NCI-H2081 (cell line): ENCODE data around the gene DEFB108B.
A peak's percentile ranks its signal among the peaks of the same experiment; 100 is the strongest.
"Not testable (repeated sequence)": the region's sequence is repeated elsewhere in the genome, so short reads cannot be mapped to it uniquely, and the experiment has no call there.

Experiments used
- DNase-seq, 2 experiments: peaks; one replicate each; lab custom pipeline; 2025; lab: John Stamatoyannopoulos, UW

The DEFB108B gene

DNA sequence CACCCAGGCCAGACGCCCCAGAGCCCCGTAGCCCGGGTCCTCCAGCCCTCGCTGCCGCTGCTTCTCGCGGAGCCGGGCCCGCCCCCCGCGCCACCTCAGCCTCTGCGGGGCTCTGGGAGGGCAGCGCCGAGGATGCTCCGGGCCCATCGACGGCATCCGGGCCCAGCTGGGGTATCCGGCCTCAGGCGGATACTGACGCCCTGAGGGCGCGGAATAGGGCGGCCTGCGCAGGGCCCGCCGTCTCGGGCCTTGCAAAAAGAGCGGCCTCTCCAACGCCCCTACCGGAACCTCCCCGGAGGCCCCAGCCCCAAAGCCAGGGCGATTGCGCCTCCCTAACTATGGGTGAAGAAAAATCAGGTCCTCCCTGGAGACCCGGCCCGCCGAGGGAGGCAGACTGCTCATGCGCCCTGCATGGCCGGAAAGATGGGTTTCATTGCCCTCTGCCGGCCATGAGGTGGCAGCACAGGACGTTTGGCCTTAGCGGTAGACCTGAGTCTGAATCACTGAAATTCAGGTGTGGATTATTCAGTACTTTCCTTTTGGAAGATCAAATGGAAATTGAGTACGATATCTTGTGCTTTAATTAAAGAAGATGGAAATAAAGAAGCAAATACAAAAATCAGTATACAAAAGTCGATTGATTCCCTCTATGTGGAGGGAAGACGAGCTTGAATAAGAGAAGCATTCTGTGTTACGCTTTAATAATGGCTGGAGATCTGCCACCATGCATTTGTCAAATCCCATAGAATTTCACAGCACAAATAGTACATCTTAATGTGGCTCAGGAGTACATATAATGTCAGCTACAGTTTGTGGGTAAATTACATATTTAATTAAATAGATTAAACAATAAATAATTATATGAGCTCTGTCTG lies 19.3 kb upstream of the DEFB108B start:
- peak; percentile 74 to 79 for DNase-seq

GRCh38 chr11:71821539-71821938 lies 11.5 kb upstream of the DEFB108B start:
- DNase-seq, result not testable (repeated sequence)

DNA sequence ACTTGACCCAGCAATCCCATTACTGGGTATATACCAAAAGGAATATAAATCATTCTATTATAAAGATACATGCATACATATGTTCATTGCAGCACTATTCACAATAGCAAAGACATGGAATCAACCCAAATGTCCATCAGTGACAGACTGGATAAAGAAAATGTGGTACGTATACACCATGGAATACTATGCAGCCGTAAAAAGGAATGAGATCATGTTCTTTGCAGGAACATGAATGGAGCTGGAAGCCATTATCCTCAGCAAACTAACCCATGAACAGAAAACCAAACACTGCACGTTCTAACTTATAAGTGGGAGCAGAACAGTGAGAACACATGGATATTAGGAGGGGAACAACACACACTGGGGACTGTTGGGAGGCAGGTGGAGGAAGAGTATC lies 3.8 kb upstream of the DEFB108B start:
- DNase-seq, result not testable (repeated sequence)

GRCh38 chr11:71829686-71830085 lies 3.3 kb upstream of the DEFB108B start:
- DNase-seq, result not testable (repeated sequence)

DNA sequence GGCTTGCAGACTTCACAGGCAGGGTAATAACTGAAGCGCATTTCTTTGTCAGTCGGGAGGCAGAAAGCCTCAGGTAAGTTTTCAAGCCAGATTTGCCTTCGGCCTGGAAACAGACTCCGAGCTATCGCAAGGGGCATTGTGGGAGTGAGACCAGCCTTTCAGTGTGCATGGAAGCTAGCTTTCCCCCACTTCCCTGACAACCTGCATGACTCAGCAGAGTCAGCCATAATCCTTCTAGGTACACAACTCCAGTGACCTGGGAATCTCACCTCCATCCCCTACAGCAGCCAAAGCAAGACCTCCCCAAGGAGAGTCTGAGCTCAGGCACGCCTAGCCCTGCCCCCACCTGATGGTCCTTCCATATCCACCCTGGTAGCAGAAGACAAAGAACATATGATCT lies 9.7 kb downstream of the DEFB108B start:
- DNase-seq, result not testable (repeated sequence)

DNA sequence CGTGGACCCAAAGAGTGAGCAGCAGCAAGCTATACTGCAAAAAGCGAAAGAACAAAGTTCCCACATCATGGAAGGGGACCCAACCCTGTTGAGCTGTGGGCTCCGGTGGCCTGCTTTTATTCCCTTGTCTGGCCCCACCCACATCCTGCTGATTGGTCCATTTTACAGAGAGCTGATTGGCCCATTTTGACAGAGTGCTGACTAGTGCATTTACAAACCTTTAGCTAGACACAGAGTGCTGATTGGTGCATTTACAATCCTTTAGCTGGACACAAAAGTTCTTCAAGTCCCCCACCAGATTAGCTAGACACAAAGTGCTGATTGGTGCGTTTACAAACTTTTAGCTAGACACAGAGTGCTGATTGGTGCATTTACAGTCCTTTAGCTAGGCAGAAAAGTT lies 10.4 kb downstream of the DEFB108B start:
- DNase-seq, result not testable (repeated sequence)

DNA sequence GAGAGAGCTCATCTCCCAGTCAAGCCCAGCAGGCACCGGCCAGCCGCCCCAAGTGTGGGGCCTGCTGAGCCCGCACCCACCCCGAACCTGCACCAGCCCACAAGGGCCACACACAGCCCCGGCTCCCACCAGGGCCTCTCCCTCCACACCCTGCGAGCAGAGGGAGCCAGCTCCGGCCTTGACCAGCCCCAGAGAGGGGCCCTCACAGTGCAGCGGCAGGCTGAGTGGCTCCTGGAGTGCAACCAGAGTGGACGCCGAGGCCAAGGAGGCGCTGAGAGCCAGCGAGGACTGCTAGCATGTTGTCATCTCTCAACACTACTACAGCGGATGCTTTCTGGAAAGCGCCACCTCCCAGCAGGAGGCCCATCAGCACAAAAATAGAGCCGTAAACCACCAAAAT lies 10.9 kb downstream of the DEFB108B start:
- no peak for DNase-seq

DNA sequence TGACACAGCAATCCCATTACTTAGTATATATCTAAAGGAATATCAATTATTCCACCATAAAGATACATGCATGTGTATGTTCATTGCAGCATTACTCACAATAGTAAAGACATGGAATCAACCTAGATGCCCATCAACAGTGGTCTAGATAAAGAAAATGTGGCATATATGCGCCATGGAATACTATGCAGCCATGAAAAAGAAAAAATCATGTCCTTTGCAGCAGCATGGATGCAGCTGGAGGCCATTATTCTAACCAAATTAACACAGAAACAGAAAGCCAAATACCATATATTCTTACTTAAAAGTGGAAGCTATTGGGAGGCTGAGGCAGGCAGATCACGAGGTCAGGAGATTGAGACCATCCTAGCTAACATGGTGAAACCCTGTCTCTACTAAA lies 20.9 kb downstream of the DEFB108B start:
- not testable (repeated sequence) for DNase-seq

DNA sequence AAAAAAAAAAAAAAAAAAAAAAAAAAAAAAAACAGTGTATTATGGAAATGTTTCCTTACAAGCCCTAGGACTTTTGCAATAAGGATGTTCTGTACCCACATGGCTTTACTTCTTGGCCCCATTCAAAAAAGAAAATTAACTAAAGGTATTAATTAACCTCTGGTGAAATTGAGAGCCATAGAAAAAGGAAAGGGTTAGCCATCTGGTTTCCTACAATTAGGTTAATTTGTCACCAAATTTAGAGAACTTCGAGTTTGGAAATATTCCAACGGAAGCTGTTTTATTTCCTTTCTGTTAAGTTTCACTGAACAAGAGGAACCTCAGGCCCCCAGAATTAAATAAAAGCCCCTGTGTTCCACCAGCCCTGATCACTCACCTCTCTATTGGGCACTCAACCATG lies 22.9 kb downstream of the DEFB108B start:
- not testable (repeated sequence) for DNase-seq

GRCh38 chr11:71860835-71861234 lies 27.8 kb downstream of the DEFB108B start:
- DNase-seq, result not testable (repeated sequence)

DNA sequence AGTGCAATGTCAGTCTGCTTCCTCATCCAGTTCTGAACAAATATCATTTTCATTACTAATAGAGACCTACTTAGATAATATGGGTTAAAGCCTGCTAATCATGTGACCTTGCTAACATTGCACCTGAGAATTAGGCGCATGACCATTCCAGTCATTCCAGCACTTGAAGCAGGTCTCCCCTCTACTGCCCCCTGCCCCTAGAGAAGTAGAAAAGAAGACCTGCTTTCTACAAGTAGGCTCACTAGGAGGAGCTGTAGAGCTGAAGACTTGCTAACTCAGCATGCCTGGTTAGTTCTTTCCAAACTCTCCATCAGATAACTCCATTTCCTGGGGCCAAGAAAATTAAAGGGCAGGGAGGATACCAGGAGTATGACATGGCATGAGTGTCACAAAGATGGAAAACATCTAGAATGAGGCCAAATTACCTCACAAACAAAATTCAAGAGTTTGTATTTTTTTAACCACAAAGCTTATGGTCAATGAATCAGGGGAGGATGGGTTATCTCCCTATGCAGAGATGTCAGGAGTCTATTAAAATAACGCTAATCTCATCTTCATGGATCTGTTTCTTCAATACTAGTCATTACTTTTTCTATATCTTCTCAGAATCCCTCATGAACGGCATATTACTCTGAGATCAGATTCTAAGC lies 31.1 kb downstream of the DEFB108B start:
- peak; percentile 11 to 30 for DNase-seq

DNA sequence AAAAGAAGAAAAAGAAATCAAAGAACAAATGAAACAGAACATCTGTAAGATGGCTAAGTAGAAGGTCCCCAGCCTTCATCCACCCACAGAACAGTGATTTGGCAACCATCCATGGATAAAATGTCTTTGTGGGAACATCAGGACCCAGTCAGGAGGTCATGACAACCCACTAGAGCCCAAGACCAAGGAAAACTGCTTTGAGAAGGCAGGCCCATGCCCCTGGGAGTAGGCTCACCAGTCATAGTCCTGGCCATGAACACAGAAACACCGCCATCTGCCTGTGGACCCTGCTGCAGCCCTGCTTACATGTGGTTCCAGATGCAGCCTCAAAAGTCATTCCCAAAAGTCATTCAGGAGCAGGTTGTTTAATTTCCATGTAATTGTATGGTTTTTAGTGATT lies 34.2 kb downstream of the DEFB108B start:
- not testable (repeated sequence) for DNase-seq

DNA sequence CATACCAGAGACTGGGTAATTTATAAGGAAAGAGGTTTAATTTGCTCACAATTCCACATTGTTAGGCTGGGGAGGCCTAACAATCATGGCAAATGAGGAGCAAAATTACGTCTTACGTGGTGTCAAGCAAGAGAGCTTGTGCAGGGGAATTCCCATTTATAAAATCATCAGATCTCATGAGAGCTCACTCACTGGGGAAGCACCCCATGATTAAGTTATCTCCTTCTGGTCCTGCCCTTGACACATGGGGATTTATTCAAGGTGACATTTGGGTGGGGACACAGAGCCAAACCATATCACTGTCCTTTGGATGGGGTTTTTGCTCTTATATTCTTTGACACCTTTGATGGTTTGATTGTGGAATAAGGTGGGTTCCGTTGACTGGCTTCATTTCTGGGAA lies 36.9 kb downstream of the DEFB108B start:
- DNase-seq, result not testable (repeated sequence)

DNA sequence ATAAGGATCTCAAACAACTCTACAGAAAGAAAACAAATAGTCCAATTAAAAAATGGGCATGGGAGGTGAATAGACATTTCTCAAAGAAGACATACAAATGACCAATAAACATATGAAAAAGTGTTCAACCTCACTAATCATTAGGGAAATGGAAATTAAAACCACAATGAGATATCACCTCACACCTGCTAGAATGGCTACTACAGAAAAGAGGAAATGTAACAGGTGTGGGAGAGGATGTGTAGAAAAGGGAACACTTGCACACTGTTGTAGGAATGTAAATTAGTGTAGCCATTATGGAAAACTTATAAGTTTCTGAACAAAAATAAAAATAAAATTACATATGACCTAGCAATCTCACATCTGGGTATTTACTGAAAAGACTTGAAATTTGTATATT lies 37.7 kb downstream of the DEFB108B start:
- DNase-seq, result not testable (repeated sequence)

DNA sequence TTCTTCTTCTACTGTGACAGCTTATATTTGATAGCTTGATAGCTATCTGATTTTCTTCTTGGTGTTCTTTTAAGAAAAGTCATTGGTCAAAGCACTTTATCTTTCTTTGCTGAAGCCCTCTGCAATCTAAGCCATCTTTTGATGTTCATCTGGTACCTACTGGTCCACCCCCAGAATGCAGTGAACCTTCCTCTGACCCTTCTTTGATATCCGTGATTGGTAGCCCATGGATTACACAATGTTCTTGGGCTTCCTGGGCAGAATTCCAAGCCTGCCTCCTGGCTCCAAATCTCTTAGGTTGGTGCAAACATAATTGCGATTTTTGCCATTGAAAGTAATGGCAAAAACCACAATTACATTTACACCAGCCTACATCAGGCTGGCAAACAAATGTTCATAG lies 43.3 kb downstream of the DEFB108B start:
- peak; percentile 30 to 88 for DNase-seq

DNA sequence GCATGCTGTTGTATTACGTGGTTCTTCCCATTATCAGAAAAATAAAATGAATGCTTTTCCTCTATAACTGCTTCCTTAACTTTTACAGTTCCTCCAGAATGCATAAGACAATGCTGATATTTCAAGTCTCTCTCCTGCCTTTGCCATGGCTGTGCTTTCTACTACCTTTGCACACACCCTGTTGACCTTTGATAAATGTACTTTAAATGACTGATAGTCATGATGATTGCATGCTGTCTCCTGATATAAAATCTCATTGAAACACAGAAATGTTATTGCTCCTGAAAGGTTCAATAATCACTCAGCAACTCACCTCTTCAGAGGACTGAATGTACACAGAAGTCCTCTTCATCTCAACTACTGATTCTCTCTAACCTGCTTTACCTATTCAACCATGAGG lies 45.1 kb downstream of the DEFB108B start, which contains the start of gene DEFB131B:
DEFB131B (plus strand) TSS at position 395 of the 400 bp plus-strand sequence; CDS start at position 395, 0 bp downstream.
- not testable (repeated sequence) for DNase-seq

- not testable (repeated sequence) for DNase-seq
Measured at GRCh38 chr11:71885806-71886205, 52.8 kb downstream of the DEFB108B start.
